ENCODE data around the gene PLA2G4B.

PLA2G4B gene

GRCh38 chr15:41869770-41870688, 31.4 kb downstream of the PLA2G4B start:
- no peak for ATAC-seq

GRCh38 chr15:41870689-41871081, 32.0 kb downstream of the PLA2G4B start:
- DNase-seq (peak; percentile 35), ATAC-seq (peak; percentile 87)

More at GRCh38 chr15:41869770-41870688, 31.4 kb downstream of the PLA2G4B start:
- DNase-seq: no peak

- ATAC-seq (no peak), DNase-seq (no peak)
Observed at GRCh38 chr15:41871175-41871905, 32.7 kb downstream of the PLA2G4B start.

GRCh38 chr15:41872166-41872747, 33.6 kb downstream of the PLA2G4B start:
- ATAC-seq (no peak), DNase-seq (no peak)

- no peak for DNase-seq
- no peak for ATAC-seq
Observed at GRCh38 chr15:41873711-41874110, 35.1 kb downstream of the PLA2G4B start.

- no peak for DNase-seq
- no peak for ATAC-seq
Observed at GRCh38 chr15:41874736-41875135, 36.1 kb downstream of the PLA2G4B start.

- no peak for DNase-seq
Observed at GRCh38 chr15:41876007-41876406, 37.4 kb downstream of the PLA2G4B start.

GRCh38 chr15:41876689-41877088, 38.0 kb downstream of the PLA2G4B start:
- DNase-seq (no peak), ATAC-seq (no peak)

More at GRCh38 chr15:41876007-41876406, 37.4 kb downstream of the PLA2G4B start:
- no peak for ATAC-seq

- DNase-seq: no peak
Observed at GRCh38 chr15:41877631-41878354, 39.1 kb downstream of the PLA2G4B start.

GRCh38 chr15:41878355-41878699, 39.7 kb downstream of the PLA2G4B start:
- ATAC-seq: no peak
- no peak for DNase-seq

More at GRCh38 chr15:41877631-41878354, 39.1 kb downstream of the PLA2G4B start:
- ATAC-seq: no peak

- ATAC-seq (no peak), DNase-seq (no peak)
Observed at GRCh38 chr15:41879321-41879845, 40.7 kb downstream of the PLA2G4B start.

- ATAC-seq (no peak), DNase-seq (no peak)
Observed at GRCh38 chr15:41880156-41880877, 41.7 kb downstream of the PLA2G4B start.

- ATAC-seq (no peak), DNase-seq (no peak)
Observed at GRCh38 chr15:41881086-41881485, 42.4 kb downstream of the PLA2G4B start.

GRCh38 chr15:41881550-41881919, 42.9 kb downstream of the PLA2G4B start:
- DNase-seq: no peak
- no peak for ATAC-seq

- peak; percentile 10 for DNase-seq
- no peak for ATAC-seq
Observed at GRCh38 chr15:41881920-41882688, 43.5 kb downstream of the PLA2G4B start.

GRCh38 chr15:41882689-41883483, 44.2 kb downstream of the PLA2G4B start:
- ATAC-seq: no peak

GRCh38 chr15:41883484-41883825, 44.8 kb downstream of the PLA2G4B start:
- ATAC-seq (no peak), DNase-seq (no peak)

More at GRCh38 chr15:41882689-41883483, 44.2 kb downstream of the PLA2G4B start:
- DNase-seq: no peak

GRCh38 chr15:41884458-41884857, 45.8 kb downstream of the PLA2G4B start:
- DNase-seq (no peak), ATAC-seq (no peak)

GRCh38 chr15:41885321-41885720, 46.7 kb downstream of the PLA2G4B start:
- ATAC-seq (no peak), DNase-seq (no peak)

- ATAC-seq: no peak
- DNase-seq: no peak
Observed at GRCh38 chr15:41885841-41886240, 47.2 kb downstream of the PLA2G4B start.
